ENCODE data around the gene DLL3. TPM values are rescaled to one million over a fixed set of nuclear protein-coding genes. Genes with fewer than 3 reads are reported as not detected.

The DLL3 gene
- total RNA-seq, 1 donor from 2014 or later = 0.20 TPM

DNA sequence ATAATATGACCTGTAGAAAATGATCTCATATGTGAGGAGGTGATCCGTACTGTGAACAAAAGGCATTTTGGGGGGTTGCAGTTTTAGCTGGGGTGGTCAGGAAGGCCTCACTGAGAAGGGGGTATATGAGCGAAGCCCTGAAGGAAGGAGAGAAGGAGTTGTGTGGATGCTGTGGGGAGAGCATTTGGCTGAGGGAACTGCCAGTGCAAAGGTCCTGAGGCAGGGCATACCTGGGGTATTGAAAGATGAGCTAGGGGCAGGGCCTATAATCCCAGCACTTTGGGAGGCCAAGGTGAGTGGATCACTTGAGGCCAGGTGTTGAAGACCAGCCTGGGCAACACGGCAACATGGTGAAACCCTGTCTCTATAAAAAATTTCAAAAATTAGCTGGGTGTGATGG, 18.7 kb downstream of the DLL3 start:
- DNase-seq = no peak

GRCh38 chr19:39518458-39518857, 19.7 kb downstream of the DLL3 start:
- DNase-seq = no peak

GRCh38 chr19:39518975-39519374, 20.2 kb downstream of the DLL3 start:
- DNase-seq = no peak

GRCh38 chr19:39520541-39521484, 22.1 kb downstream of the DLL3 start:
- DNase-seq = no peak

DNA sequence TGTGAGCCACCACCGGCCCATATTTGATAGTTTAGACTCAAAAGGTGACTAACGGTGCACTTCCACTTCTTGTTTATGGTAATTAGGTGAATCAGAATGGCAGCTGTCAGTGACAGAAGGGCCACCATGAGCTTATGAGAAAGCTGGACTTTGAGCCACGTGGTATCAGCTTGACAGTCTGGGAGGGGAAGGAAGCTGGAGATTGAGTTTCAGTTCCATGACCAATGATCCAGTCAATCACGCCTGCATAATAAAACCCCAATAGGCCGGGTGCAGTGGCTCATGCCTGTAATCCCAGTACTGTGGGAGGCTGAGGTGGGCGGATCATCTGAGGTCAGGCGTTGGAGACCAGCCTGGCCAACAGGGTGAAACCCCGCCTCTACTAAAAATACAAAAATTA, 25.7 kb downstream of the DLL3 start:
- DNase-seq = no peak

GRCh38 chr19:39525205-39525604, 26.5 kb downstream of the DLL3 start:
- DNase-seq = no peak

DNA sequence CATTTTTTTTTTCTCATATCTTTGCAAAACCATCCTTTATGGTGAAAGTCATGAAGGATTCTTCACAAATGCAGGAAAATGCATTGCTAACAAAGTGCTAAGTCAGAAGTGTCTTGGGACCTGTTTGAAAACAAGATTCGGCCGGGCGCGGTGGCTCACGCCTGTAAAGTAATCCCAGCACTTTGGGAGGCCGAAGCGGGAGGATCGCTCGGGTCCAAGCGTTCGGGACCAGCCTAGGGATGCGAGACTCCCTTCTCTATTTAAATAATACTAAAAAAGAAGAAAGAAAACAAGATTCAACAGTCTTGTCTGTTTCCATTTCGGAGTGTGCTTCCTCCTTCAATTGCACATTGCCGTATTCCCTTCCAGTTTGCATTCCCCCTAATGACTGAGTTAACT, 33.1 kb downstream of the DLL3 start:
- no peak for DNase-seq

DNA sequence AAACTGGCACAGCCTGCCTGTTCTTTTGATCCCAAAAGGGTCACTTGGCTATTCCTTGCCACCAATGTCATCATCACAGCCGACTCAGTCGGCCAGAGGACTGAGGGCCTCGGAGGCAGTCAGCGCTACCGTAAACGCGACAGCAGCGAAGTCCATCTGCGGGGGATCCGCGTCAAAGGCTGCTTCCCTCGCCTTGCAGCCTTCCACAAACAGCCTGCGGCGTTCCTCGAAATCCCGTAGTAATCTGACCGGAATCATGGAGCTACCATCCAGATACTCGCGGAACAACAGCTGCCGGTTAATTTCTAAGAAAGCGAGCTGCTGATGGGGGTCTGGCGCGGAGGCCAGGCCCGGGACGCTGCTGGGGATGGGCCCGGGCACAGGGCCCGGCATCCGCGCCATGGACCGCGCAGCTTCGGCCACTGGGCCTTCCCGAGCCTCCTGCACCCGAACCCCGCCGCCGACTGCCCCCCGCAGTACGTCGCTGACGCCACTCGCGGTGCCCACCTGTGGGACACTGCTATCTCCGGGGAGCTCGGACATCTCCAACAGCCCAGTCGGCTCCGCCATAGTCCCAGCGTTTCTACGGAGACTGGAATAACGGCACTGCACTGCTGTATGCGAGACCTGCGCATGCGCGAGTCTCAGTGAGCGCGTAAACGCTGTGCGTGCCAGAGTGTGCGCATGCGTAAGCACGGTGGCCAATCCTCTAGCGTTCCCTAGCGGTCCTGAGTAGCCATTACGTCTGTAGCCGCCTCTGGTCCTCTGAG, 33.7 kb downstream of the DLL3 start, which contains the start of gene EID2B:
EID2B (minus strand) TSS at position 620 of the 770 bp plus-strand sequence; CDS start at position 570, 50 bp downstream.
- peak; percentile 98 for DNase-seq

DNA sequence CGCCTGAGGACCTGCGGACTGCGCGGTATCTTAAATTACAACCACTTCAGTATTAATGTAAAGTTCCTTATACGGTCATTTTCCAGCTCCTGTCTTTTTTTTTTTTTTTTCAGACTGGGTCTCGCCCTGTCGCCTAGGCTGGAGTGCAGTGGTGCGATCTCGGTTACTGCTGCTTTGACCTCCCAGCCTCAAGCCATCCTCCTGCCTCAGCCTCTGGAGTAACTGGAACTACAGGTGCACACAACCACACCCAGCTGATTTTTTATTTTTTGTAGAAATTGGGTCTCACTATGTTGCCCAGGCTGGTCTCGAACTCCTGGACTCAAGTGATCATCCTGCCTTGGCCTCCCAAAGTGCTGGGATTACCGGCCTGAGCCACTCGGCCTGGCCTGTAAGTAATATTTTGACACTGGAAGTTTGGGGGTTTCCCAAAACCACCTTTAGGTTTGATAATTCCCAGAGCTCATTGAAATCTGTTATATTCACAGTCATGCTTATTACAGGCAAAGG, 34.3 kb downstream of the DLL3 start:
- DNase-seq = no peak

DNA sequence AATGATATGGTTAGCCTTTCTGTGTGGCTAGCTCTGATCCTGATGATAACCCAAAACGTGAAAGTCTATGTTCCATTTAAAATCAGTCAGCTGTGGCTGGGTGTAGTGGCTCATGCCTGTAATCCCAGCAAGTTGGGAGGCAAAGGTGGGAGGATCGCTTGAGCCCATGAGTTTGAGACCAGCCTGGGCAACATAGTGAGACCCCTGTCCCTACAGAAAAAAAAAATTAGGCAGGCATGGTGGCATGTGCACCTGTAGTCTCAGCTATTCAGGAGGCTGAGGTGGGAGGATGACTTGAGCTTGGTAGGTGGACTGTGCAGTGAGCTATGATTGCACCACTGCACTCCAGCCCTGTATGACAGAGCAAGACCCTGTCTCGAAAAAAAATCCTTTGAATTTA, 35.0 kb downstream of the DLL3 start:
- DNase-seq = no peak

- DNase-seq = no peak
Measured at GRCh38 chr19:39539165-39539517, 40.4 kb downstream of the DLL3 start.

DNA sequence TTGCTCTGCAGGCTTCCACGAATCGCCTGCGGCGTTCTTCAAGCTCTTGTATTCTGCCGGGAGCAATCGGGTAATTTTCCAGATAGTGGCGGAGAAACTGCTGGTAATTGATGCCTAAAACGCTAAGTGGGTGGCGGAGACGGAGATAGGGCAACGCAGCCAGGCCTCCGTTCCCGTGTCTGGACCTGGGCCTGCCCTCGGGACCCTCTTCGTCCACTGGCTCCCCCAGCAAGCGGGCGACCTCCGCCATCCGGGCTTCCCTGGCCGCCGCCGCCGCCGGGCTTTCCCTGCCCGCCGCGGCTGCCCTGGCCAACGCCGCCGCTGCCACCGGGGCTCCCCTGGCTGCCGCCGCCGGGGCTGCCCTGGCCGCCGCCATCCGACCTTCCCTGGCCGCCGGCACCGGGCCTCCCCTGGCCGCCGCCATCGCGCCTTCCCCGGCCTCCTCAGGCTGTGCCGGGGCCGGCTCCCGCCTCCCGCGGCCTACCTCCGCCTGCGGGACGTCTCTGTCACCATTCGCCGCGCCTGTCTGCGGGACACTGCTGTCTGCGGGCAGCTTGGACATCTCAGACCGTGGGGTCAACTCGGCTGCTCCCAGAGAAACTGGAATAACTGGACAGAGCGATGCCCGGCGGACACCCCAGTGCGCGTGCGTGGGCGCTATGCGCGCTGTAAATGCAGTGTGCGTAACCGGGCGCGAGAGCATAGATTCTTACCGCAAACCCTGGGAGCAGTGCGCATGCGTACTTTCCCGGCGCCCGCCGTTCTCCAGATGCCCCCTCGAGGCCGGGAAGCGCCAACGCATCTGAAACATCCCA, 41.0 kb downstream of the DLL3 start, which contains the start of gene EID2:
EID2 (minus strand) TSS at position 644 of the 815 bp plus-strand sequence; CDS start at position 562, 82 bp downstream.
- peak; percentile 97 for DNase-seq

DNA sequence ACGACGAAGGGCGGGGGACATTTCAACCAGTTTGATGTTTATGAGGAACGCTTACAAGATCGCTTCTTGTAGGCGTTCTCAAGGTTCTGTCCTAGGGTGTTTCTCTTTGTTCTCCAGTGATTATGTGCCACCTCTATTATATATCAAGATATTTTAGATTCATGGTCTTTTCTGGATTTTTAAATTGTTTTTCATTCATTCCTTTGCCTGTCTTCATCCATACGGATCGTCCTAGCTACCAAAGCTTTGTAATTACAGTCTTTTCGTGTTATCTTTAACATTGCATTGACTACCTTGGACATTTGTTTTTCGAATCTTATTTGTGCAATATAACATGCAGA, 41.6 kb downstream of the DLL3 start:
- DNase-seq = no peak

DNA sequence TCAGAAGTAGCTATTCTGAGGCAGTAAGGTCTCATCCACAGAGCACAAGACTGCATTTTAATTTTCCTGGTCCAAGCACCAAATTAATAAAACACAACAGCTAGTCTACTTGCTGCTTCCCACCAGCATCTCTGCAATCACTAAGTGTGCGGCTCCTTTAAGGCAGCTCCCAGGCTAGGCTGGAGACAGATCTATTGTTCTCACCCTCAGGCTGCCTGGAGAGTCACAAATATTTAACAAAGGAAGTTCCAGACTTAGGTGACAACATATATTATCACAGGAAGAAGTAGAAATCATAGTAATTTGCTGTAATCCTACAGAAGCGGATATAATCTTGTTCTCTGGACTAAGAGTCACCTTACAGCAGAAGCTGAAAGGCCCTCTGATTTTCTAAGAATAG, 43.5 kb downstream of the DLL3 start:
- DNase-seq = no peak

DNA sequence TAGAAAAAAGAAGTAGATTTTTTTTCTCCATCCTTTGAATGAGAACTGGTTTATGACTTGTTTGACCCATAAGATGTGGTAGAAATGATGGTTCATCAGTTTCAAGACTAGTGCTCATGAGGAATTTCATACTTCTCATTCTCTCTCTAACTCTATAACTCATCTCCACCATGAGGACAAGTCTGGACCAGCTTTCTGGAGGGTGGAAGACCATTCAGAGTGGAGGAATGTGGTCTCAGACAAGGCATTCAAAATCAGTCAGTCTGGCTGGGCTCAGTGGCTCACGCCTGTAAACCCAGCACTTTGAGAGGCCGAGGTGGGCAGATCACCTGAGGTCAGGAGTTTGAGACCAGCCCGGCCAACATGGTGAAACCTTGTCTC, 44.7 kb downstream of the DLL3 start:
- DNase-seq = no peak

GRCh38 chr19:39544226-39544903, 45.6 kb downstream of the DLL3 start:
- DNase-seq = no peak

DNA sequence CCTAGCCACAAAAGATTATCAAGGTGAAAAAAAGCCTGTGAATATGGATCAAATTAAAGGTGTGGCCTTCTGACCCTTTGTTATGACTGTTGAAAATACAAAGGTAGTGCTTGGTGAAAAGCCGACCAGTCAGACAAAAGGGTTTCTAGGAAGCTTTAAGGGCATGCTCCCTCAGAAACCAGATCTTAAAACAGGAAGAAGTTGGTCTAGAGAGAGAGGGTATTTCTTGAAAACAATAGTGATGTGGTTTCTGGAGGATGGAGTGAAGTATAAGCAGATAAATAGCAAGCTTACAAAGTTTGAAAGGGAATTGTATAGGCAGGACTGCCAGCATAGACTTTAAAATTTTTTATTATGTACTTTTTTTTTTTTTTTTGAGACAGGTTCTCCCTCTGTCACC, 46.2 kb downstream of the DLL3 start:
- no peak for DNase-seq

DNA sequence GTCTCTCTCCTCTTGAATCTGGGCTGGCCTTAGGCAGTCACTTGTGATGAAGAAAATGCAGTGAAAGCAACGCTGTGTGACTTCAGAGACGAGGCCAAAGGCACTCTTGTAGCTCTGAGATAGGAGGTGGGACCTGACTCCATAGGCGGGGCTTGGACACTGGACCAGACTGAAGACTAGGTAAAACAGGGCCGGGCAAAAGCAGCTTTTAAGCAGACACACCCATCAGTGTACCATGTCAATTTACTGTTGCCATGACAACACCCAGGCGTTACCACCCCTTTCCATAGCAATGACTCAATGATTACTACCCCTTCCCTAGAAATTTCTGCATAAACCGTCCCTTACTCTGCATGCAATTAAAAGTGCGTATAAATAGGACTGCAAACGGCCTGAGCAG, 47.9 kb downstream of the DLL3 start:
- no peak for DNase-seq

- DNase-seq = no peak
Measured at GRCh38 chr19:39550197-39550596, 51.5 kb downstream of the DLL3 start.

DNA sequence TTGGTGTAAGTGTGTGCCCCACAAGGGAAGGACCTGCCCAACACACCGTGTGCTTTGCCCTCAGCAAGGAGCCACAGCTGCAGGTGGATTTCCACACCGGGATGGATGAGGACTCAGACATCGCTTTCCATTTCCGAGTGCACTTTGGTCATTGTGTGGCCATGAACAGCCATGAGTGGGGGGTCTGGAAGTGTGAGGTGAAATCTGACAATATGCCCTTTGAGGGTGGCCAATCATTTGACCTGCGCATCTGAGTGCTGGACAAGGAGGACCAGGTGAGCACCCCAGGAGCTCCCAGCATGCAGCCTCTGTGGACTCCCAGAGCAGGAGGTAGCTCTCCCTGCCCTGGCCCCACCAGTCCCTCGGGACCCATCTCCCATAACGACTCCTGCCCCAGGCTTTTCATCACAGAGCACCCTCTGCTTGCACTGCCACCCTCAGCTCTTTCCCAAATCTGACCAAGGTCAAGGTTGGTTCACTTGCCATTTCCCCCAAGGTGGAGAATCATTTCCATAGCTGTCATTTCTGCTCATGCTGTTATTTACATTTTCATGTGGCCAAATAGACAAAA, 54.4 kb downstream of the DLL3 start:
- DNase-seq = no peak

DNA sequence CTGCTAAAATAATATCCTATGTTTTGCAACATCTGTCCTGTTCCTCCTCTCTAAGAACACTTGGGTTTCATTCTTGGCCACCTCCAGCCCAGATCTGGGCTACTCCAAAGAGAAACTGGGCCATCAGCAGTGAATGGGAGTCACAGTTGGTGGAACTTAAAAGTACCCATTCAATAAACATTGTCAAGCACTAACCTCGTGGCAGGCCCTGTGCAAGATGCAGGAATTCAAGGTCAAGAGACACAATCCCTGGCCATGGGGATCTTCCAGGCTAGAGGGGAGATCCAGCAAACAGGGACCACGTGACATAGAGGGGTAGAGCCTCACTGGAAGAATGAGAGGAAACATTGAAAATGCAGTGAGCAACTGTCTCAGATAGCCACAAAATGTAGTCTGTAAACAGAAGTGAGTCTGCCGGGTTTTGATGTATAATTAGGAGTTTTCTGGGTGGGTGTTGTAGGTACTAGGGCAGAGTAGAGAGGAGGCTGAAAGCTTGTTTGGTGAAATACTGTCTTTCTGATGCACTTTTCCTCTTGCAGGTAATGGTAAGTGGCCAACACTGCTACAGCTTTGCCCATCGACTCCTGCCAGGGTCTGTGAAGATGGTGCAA, 56.1 kb downstream of the DLL3 start:
- DNase-seq = no peak

Data from skin of body (tissue), 2 donors.